NCI-H2196 (cell line): ENCODE results near the gene SHD.
A peak's percentile ranks its signal among the peaks of the same experiment; 100 is the strongest.
"Not testable (repeated sequence)": the region's sequence is repeated elsewhere in the genome, so short reads cannot be mapped to it uniquely, and the experiment has no call there.

Experiments
- DNase-seq: peaks from one replicate; lab custom pipeline; 2025; ENCODE audit not compliant: unreplicated experiment; lab: John Stamatoyannopoulos, UW

The SHD gene

DNA sequence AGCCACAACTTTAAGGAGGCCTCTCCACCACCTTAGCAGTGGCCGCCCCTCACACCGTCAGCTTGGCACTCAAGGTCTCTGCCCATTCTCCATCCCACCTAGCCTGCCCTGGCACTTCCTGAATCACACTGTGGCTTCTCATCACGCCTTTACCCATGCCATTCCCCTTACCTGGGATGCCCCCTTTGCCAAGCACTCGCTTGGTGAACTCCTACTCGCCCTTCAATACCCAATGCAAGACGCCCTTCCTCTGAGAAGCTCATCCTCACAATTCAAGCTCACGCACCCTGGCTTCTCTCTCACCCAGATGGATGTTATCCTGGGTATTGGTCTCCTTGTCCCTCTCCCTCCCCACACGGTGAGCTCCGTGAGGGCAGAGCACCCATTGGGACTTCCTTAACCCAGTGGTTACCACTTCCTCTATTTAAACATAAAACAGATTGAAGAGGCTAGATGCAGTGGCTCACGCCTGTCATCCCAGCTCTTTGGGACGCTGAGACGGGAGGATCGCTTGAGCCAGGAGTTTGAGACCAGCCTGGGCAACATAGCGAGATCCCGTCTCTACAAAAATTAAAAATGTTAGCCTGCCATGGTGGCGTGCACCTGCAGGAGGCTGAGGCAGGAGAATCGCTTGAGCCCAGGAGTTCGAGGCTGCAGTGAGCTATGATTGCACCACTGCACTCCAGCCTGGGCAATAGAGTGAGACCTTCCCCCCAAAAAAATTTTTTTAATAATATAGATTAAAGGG lies 12.6 kb upstream of the SHD start:
- DNase-seq = no peak

DNA sequence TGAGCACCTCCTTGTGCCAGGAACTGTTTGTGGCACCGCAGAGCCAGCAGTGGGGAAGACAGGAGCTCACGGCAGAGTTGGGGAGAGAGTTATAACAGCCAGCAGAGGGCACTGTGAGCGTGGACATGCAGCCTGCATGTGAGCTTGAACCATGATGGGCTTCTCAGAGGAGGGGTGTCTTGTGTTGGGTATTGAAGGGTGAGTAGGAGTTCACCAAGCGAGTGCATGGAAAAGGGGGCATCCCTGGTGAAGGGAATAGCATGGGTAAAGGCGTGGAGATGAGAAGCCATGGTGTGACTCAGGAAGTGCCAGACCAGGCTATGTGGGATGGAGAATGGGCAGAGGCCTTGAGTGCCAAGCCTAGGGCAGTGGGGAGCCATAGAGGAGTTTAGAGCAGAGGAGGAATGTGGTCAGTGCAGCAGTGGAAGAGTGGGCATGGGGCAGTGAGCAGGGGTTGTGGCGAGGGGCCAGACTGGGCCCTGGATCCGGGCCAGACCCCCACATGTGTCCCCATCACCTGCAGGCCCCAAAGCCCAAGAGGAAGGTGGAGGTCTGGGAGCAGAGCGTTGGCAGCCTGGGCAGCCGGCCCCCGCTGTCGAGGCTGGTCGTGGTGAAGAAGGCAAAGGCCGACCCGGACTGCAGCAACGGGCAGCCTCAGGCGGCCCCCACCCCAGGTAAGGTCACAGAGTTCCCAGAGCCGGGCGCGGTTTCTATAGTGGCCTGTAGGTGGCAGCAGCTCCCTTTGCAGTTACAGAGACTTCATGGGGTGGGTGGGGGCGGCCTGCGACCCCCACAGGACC lies 11.8 kb upstream of the SHD start:
- peak; percentile 46 for DNase-seq

DNA sequence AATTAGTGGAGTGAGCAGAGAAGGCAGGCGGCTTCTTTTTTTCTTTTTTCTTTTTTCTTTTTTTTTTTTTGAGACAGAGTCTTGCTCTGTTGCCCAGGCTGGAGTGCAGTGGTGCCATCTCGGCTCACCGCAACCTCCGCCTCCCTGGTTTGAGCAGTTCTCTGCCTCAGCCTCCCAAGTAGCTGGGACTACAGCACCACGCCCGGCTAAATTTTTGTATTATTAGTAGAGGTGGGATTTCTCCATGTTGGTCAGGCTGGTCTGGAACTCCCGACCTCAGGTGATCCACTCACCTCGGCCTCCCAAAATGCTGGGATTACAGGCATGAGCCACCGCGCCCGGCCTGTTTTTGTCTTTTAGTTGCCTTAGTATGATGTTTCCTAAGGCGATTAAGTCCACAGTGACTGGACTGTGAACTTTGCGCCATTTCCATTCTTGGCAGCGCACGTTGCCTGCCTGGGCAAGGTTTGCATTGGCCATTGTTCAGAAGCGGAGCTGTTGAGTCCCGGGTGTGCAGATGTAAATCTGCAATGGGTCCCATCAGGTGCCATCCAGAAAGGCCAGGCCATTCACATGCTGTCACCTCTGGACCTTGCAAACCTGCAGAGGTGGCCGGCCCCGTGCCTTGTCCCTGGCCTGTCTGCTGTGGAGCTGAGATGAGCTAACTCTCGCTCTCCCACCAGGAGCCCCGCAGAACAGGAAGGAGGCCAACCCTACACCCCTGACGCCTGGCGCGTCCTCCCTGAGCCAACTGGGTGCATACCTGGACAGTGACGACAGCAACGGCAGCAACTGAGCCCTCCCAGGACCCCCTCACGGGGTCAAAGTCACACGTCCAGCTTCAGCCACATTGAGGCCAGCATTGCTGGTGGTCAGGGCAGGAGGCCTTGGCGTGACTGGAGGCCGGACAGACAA lies 10.9 kb upstream of the SHD start:
- no peak for DNase-seq

DNA sequence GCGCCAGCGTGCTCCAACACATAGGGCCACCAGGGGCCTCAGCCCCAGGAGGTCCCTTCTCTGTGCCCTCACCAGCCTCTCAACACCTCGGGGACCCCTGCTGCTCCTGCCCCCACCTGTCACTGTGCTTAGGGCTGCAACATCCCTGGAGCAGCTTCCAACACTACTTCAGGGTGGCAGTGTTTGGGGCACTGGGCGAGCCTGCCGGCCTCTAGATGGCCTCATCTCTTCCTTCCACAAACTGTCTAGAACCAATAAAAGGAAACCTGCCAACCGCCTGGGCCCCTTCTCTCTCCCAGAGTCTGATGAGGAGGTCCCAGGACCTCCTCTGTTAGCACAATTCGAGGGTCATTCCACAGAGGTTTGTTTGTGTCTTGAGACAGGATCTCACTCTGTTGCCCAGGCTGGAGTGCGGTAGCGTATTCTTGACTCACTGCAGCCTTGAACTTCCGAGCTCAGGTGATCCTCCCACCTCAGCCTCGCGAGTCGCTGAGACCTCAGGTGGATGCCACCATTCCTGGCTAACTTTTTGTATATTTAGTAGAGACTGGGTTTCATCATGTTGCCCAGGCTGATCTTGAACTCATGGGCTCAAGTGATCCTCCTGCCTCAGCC lies 10.1 kb upstream of the SHD start:
- DNase-seq = no peak

DNA sequence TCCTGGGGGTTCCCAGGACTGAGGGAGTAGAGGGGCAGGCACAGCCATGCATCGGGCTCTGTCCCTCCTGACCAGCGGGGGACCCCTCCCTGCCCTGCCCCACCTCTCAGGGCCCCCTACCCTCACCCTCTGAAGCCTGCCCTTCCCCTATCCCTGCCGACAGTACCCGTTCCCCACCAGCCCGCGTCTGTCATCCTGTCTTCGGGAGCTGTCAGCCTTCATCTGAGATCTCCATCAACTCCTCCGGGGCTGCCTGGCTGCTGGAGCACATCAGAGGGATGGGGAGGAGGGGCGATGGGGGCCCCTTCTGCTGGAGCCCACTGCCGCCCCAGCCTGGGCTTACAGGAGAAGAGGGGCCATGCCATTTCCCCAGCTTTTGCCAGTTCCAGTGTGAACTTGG lies 6.2 kb upstream of the SHD start:
- DNase-seq = no peak

DNA sequence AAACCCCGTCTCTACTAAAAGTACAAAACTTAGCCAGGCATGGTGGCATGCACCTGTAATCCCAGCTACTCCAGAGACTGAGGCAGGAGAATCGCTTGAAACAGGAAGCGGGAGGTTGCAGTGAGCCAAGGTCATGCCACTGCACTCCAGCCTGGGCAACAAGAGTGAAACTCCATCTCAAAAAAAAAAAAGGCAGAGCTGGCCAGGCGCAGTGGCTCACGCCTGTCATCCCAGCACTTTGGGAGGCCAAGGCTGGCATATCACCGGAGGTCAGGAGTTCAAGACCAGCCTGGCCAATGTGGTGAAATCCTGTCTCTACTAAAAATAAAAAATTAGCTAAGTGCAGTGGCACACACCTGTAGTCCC lies 4.8 kb upstream of the SHD start:
- not testable (repeated sequence) for DNase-seq

DNA sequence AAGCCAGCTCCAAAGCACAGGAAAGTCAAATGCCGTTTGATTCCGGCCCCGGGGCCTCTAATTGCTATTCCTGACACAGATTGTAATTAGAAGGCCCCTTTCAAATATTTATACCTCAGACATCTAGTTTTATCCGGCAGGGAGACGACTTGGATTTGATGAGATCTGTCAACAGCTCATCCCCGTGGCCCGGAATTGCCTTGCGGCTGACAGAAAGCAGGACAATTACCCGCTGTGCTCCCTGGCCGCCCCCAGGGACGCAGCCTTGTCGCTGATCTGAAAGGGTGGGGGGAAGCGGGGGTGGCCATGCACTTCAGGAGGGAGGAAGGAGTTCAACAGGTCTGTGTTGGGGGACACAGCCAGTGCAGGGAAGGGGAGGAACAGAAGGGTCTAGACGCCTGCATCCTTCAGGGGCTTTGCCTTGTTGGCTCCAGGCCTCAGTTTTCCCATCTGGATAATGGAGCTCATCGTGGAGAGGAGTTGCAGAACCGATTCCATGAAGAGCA lies 1.8 kb upstream of the SHD start:
- DNase-seq = no peak

DNA sequence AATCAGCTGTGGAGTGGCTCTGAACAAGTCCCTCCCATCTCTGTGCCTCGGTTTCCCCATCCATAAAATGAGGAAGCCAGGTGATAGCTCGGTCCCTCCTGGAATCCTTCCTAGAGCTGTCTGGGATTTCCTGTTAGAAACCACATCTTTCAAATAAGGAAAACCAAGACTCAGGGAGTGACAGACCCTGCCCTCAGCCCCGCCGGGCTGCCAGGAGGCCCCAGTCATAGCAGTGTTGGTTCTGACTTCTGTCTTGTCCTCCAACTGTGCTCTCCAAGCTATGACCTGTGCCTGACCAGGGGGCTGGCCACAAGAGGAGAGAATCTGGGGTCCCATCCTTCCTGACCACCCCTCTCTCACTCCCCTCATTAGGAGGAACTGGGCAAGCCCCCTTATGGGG lies 1.1 kb upstream of the SHD start:
- DNase-seq = no peak

DNA sequence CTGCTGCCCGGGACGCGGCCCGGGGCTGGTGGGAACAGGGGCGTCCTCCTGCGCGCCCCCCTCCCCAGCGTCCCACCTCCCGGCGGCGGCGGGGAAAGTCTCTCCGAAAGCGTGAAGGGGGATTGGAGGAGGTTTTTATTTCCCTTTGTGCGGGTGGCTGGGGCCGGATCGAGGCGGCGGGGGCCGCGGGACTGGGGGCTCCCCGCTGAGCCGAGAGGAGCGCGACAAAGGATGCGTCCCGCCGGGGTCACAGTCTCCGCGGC lies 132 bp downstream of the SHD start:
- no peak for DNase-seq

DNA sequence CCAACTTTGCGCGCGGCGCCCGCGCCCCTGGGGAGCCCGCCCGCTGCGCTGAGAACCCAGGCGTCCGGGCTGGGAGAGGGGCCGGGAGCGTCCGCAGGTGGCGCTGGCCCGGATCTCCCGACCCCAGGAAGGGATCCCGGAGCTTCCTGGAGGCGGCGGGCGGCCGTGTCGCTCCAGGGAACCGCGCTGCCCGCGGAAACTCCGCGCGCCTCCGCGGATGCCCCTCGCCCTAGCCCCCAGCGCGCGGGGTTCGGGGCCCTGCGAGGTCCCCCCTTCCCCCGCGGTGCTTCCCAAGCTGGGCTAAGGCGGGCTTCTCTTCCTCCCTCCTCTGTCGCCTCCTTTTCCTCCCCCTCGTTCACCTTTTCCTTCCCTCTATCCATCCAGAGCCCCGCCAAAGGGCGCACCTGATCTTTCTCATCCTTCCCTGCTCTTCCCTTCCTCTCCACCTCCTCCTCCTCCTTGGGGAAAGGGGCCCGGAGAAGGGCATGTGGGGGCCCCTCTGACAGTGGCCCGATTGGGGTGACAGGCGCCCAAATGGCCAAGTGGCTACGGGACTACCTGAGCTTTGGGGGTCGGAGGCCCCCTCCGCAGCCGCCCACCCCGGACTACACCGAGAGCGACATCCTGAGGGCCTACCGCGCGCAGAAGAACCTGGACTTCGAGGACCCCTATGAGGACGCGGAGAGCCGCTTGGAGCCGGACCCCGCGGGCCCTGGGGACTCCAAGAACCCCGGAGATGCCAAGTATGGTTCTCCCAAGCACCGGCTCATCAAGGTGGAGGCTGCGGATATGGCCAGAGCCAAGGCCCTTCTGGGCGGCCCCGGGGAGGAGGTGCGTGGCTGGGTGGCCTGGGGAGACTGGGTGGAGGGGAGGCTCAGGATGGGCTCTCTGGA lies 710 bp downstream of the SHD start:
- DNase-seq = no peak

DNA sequence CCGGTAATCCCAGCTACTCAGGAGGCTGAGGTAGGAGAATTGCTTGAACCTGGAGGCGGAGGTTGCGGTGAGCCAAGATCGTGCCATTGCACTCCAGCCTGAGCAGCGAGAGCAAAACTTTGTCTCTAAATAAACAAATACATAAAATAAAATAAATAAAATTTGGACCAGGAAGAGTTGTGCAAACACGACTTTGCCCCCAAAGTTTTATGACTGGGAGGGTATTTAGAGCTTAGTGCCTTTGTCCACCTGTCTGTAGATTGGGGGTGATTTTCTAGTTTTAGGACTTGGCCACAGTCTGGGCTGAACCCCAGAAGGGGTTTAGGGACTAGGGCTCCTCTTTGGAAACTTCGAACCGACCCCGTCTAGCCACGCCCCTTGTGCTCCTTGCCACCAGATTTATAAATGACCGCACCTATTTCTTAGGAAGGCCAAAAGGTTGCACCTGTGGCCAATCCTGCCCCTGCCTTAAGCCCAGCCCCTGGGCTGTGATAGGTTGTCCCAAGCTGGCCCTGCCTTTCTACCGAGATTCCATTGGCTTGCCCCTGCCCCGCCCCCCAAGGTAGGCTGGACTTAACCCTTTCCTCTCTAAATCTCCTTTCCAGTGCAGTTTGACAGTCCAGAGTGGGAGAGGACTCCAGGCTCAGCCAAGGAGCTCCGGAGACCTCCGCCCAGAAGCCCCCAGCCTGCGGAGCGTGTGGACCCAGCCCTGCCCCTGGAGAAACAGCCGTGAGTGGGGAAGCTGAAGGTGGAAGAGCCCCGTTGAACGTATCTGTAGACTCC lies 5.3 kb downstream of the SHD start:
- DNase-seq = peak; percentile 51

DNA sequence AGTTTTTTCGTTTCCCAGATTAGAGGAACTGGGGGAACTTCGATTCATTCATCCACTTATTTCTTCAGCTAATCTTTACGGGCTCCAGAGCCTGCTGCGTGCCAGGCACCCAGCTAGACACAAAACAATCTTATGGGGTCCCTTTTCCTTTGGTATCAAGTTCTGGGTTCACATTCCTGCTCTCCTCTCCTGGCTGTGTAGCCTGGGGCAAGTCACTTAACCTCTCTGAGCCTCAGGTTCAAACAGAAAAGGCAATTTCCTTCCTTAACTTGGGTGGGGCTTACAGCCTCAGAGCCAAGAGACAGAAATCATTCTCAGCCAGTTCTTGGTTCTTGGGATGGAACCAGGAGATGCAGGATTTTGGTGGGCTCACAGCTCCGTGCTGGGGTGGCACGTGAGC lies 5.9 kb downstream of the SHD start:
- no peak for DNase-seq

DNA sequence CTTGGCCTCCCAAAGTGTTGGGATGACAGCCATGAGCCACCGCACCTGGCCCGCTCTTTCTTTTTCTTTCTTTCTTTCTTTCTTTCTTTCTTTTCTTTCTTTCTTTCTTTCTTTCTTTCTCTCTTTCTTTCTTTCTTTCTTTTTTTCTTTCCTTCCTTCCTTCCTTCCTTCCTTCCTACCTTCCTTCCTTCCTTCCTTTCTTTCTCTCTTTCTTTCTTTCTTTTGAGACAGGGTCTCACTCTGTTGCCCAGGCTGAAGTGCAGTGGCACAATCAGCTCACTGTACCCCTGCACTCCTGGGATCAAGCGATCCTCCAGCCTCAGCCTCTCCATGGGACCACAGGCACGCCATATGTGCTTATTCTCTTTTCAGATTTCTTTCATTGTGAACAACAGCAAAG lies 7.1 kb downstream of the SHD start:
- not testable (repeated sequence) for DNase-seq

DNA sequence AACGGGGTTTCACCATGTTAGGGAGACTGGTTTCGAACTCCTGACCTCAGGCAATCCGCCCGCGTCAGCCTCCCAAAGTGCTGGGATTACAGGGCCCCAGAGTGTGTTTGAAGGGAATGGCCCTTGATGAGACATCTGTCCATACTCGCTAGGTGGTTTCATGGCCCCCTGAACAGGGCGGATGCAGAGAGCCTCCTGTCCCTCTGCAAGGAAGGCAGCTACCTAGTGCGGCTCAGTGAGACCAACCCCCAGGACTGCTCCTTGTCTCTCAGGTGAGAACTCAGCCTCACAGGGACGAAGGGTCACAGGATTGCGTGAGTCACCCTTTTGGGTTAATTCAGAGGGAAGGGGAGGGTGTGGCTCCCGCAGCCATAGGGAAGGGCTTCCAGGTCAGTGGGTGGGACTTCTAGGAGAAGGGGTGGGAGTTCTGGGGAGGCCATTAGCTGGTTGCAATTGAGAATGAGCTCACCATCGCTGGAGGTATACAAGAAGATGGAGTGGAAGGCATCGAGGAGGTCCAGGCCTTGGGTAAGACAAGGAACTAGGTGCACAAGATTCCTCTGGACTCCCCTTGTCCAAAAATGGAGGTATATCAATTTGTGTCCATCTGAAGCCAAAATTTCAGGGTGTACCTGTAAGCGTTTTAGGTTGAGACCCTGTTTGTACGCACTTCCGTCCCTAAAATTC lies 9.2 kb downstream of the SHD start:
- no peak for DNase-seq

DNA sequence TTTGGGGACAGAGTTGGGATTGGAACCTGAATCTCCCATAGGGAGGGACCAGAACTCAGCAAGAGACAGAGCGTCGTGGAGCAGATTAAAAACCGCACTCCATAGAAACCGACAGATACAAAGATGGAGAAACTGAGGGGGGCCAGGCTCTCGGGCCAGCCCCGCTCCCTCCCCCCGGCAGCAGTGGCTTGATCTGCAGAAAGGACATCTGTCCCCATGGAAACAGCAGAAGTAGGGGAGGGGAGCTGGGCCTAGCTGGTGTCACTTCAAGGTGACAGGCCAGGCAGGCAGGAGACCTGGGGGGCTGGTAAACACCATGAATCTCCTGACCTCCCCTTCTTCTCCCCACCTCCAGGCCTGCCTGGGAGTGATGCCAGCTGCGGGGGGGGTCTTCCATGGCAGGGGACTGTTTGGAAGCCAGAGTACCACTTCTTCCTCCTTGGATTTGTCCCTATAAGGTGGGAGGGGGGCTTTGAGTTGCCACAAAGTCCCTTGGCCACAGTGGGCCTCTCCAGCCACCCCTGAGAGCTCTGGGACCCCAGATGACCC lies 12.2 kb downstream of the SHD start:
- DNase-seq = no peak

DNA sequence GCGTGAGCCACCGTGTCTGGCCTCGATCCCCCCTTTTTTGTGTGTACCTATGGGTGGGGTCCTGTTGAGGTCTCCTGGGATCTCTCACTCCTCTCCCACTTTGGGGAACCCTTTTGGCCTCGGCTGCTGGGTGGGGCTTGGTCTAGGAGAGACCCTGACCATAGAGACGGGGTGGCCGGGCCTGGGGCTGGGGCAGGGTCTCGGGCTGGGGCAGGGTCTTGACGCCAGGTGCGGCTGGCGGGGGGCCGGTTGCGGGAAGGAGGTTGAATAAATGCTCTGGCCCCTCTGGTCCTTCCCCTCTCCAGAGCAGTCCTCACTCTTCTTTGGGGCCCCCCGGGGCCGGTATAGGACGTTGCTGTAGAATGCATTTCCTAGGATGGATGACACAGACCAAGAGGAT lies 13.4 kb downstream of the SHD start:
- no peak for DNase-seq

DNA sequence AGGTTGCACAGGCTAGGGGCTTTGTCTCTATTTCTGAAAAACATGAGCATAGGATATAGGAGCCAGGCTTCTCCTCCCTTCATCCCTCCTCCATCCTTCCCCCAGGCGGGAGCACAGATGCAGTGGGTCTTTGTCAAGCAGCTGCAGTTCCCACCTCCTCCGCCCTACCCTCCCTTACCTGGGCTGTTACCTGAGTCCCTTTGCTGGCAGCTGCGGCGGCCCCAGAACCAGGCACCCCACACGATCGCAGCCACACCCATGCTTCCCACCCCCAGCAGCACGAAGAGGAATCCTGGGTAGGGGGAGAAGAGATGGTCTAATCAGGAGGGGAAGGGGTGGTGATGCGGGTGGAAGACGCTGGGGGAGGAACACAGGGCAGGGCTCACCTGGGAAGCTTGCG lies 15.3 kb downstream of the SHD start:
- no peak for DNase-seq

DNA sequence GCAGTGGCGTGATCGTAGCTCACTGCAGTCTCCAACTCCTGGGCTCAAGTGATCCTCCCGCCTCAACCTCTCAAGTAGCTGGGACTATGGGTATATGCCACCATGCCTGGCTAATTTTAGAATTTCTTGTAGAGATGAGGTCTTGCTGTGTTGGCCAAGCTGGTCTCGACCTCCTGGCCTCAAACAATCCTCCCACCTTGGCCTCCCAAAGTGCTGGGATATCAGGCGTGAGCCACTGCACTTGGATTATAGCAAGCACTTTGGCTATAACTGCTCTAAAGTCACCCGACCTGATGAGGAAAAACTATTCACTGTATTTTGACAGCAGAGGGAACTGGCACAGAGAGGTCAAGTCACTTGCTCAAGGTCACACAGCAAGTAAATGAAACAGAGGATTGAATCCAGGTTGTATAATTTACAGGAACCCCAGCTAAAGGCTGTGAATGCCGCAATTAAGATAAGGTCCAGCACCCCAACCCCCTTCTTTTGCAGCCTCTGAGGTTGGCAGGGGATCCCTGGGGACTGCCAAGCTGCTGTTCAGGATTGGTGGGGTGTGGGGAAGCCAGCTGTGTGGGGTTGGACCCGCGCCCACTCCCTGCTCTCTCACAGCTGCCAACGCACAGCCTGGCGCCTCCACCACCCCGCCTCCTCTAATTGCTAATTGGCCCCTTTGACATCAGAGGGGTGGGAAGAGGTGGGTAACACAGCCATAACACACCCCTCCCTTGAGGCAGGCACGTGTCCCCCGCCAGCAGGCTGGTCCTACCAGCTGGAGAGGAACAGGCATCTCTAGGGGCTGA lies 17.1 kb downstream of the SHD start:
- peak; percentile 75 for DNase-seq
